GM21515 (cell line): Measurements from ENCODE around the gene TESPA1.
"Not testable (repeated sequence)": the region's sequence is repeated elsewhere in the genome, so short reads cannot be mapped to it uniquely, and the experiment has no call there.

Experiments
- ATAC-seq: cut with Tn5 transposase; IDR thresholded peaks from one replicate; pipeline ENCODE4 v1.9.1; 2021; ENCODE audit not compliant: unreplicated experiment

TESPA1 gene

DNA sequence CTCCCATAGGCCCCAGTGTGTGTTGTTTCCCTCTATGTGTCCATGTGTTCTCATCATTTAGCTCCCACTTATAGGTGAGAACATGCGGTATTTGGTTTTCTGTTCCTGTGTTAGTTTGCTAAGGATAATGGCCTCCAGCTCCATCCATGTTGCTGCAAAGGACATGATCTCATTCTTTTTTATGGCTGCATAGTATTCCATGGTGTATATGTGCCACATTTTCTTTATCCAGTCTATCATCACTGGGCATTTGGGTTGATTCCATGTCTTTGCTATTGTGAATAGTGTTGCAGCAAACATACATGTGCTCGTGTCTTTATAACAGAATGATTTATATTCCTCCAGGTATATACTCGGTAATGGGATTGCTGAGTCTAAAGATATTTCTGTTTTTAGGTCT lies 2.2 kb upstream of the TESPA1 start:
- ATAC-seq, result not testable (repeated sequence)

DNA sequence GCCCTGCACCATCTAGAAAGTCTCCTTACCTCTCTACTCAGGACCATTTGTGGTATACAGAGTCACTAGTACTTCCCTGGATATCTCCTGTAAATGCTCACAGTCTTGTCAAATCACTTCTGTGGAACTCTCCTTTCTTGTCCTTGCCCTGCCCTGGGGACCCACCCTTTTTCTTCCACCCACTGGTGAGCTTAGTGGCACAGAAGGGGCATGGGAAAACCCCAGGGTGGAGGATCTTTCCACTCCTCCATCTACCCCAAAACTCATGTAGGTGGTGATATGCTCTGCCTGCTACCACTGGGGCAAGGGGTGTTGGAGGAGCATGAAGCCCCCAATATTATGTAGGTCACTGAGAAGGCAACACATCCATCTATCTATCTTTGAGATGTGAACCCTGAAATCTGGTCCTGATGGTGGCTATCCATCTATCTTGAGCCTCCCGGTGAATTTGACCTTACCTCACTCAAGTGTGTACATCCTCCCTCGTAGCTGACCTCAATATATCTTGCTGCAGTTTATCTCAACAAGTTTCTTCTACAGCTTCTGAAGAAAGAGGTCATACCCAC lies 943 bp downstream of the TESPA1 start:
- no peak for ATAC-seq

DNA sequence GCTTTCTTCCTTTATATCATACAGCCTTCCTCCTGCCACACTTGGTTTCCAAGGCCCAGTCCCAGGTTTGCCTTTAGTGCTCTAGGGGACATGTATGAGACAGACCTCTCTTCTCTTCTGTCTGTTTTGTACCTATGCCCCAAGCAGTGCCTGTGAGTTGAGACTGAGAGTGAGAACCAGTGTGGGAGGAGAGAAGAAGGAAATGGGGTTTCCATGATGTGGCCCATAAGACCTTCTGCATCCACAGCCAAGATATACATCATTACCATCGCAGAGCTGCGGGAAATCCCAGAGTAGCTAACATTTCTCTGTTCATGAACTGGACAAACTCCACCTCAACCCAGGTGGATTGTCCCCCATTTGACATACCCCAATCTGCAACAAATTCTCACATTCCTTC lies 2.8 kb downstream of the TESPA1 start:
- no peak for ATAC-seq

DNA sequence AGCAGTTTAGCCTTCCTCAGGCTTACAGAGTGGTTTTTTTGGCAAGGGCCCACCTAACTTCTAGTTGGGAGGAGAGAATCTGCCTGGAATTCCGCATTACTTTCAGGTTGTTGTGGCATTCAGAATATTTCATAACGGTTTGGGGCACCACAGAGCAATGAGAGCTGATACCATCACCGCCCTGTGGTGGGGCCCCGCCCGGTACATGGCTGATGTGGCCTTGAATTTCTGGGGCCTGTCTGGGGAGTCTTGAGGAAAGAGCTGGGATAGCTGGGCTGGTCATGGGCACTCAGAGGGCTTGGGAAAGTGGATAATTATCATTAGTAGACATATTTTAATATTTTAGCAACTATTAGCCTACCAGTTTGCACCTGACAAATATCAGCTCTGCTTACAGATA lies 4.2 kb downstream of the TESPA1 start:
- ATAC-seq, result no peak

DNA sequence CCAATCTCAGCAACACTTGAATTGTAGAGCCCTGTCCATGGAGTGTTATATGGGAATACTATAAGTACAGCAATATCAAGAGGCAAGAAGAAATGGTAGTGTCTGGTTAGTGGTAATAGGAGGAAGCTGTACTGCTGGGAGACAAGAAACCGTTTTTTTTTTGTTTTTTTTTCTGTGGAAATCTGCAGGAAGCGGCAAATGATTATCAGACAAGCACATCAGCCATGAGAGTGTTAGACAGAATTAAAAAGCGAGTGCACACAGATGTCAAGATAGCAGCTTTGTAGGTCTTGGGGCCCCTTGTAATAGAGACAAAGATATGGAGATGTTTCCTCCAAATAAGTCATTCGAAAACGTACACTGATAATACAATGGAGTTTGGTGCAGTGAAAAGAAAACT lies 6.7 kb downstream of the TESPA1 start:
- no peak for ATAC-seq

DNA sequence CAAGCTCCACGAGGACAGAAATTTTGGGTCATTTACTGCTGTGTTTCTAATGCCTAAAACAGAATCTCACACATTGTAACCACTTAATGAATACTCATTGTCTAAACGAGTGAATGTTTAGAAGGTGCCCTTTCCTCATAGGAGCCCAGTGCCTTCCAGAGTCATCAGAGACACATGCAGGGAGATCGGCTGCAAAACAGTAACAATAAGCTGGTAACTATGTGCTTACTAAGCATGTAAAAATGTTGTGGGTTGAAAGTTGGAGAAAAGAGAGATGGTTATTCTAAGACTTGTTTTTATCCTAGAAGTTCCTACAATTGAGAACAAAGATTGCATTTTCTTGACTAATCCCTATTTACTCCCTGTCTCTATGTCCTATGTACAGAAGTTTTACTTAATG lies 7.4 kb downstream of the TESPA1 start:
- no peak for ATAC-seq

DNA sequence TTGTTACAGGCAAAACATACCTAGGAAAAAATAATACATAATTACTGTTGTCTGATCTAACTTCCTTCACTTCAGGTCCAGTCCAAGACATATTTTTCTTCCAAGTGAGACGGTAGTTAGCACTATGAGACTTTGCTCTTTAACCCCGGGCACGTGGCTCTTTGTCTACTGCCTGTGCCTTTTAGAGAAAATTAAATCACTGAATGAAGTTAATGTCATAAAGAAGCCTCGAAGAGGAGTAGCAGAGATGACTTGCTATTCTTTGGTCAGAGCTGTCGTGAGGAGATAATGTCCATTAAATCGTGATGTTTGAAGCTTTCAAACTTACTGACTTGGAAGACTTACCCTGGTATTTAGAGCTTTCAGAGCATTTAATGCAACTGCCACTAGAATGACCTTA lies 8.7 kb downstream of the TESPA1 start:
- ATAC-seq, result no peak

DNA sequence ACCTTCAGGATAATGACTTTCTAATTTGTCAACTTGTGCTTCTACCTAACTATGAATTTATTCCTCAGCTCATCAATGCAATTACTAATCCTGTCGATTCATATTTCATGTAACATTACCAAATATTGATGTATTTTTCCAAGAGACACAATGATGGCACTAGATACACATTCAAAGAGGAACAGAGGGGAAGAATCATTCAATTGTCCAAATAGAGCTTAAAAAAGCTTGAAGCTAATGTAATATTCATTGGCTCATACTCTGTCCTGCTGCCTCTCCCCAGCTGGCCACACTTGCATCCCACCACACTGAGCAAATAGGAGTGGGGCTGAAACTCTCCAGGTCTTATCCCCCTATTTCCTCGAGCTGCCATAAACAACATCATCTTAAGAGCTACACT lies 9.3 kb downstream of the TESPA1 start:
- ATAC-seq, result no peak

DNA sequence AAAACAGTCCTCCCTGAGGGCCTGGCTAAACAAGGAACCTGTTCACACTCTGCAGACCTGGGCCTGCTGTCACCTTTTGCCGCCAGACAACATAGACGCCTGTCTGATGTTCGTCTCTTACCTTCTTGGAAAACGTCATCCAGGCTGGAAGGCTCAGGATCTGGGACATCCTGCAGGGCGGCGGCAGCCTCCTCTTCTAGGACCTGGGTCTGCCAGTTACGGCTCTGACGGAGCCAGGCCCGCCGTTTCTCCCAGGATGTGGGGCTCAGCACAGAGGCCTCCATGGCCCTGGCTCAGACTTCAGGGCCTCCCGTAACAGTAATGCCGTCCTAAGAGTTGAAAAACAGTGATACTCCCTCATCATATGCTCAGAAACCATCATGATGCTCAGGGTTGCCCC lies 10.3 kb downstream of the TESPA1 start:
- no peak for ATAC-seq

DNA sequence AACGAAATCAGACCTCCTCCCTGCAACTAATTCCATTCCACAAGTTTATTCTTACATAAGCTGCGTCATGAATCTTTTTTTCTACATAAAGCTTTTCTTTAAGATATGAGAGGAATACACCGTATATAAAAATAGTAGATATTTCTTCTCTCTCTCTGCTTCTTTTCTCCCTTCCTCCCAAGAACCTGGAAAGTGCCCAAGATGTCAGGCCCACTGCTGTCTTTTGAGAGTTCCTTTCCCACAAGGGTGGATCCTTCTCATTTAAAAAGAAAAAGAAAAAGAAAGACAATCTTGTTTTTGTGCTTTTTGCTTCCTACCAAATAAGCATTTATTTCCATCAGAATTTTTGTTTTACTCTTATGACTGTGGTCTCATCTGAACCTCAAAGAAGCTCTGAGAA lies 11.0 kb downstream of the TESPA1 start:
- no peak for ATAC-seq

DNA sequence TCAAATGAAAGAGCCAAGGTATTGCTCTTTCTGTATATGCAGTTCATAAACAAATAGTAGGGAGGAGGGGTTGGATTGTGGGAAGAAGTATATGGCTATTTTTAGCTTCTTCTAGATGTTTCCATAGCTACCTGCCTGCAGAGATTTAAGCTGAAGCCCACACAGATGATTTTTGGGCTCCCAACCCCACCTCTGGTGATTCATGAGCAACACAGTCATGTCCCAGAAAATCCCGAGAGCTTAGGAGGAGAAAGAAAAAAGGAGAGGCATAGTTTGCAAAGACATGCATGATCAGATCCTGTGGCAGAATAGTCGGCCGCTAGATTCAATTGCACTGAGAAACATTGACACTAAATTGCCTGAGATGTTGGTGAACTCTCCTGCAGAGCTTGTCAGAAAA lies 13.8 kb downstream of the TESPA1 start:
- ATAC-seq, result no peak

DNA sequence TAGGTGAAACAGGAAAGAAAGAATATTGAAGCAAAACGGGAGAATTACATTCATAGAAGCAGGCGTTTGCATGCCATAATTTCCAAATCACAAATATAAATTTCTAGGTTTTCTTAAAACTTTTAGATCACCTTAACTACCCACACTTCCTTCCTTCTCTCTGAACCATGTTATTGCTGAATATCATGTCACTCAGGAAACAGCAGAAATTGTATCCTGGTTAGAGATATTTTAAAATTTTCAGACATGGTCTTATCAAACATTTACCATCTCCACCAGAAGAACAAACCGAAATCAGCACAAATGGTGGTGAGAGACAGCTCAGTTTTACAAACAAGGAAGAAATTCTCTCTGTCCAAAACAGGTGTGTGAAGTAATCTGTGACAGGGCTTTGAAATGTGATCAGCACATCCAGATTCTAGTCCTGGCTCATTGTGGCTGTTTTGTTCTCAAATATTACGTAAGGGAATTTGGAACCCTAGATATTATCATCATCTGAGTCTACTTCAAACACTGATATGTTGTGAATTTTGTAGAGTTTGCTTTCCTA lies 16.3 kb downstream of the TESPA1 start:
- ATAC-seq, result no peak

DNA sequence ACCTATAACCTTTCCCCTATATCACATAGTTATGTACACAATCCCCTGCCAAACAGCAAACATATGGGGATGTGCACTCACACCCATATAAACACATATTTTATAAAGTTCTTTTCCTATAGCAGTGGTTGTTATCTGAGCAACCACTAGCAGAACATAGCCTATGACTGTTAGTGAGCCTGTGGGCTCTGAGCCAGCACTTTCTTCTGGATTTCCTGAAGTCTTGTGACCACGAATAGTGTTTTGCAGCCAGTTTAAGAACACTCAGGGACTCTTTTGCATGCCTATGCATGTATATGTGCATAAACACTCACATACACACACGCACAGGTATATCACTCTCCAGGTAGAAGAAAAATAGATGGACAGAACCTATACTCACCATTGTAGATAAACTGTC lies 17.1 kb downstream of the TESPA1 start:
- ATAC-seq, result no peak

DNA sequence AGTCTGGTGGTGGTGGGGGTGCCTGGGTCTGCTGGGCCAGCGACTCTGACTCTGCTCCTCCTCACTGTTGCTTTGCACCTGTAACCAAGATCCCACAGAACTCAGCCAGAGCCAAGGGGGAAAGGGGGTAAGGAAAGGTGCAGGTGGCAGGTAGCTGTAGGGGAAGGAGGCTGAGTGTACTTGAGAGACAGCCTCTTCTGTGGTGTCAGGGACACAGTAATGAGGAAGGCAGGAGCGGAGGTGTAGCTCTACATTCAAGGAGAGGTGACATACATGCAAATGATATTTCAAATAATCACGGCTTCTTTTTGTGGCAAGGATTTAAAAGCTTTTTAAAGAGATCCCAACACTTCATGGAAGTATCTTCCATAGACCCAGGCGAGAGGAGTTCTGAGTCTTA lies 23.4 kb downstream of the TESPA1 start:
- no peak for ATAC-seq

DNA sequence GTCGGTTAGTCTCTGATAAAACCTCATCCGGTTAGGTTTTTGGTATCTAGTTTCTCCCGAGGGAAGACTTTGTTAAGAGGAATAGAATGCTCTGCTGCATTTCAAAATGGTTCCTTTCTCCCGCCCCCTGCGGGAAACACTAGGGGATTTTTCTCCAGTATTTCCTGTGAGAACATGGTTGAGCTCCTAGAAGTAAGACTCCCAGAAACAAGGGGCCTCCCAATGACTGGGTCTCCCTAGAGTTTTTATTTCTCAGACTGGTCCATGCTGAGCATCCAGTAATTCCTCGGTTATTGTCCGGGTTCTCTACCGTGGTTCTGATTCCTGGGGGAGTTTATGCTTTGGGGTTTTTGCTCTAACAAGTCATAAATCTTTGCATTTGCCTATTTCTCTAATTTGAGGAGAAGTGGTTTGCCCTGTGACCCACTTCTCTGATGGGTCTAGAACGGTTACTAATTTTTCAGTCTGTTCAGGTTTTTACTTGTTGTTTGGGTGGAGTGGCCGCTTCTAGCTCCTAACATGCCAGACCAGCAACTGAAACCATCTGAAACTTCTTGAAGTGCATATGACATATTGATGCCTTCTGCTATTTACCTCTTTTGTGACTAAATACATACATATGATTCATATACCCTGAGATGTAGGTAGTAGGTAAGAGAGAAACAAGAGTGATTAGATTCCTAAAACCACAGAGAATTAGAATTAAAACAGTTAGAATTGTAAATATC lies 25.1 kb downstream of the TESPA1 start:
- peak; percentile 64 for ATAC-seq

DNA sequence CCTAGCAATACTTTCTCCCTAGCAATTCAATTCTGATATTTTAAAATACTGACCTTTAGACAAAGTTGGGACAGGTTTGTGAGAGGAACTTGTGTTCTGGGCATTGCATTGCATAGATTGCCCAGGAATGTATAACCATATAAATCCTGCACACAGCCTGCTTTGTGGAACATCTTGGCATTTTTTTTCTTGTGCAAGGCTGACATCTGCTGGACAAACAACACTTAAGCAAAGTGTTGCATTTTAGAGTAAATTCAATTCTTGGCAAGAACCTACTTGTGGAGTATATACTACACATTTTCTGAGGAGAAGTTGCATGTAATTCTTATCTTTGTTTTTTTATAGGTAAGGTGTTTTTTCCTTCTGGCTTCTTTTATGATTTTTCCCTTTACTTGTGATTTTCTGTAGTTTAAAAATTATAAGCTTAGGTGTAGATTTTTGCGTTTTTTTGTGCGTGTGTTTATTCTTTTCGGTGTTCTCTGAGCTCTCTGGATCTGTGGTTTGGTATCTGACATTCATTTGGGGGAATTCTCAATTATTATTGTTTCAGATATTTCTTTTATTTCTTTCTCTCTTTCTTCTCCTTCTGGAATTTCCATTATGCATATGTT lies 26.4 kb downstream of the TESPA1 start:
- no peak for ATAC-seq

DNA sequence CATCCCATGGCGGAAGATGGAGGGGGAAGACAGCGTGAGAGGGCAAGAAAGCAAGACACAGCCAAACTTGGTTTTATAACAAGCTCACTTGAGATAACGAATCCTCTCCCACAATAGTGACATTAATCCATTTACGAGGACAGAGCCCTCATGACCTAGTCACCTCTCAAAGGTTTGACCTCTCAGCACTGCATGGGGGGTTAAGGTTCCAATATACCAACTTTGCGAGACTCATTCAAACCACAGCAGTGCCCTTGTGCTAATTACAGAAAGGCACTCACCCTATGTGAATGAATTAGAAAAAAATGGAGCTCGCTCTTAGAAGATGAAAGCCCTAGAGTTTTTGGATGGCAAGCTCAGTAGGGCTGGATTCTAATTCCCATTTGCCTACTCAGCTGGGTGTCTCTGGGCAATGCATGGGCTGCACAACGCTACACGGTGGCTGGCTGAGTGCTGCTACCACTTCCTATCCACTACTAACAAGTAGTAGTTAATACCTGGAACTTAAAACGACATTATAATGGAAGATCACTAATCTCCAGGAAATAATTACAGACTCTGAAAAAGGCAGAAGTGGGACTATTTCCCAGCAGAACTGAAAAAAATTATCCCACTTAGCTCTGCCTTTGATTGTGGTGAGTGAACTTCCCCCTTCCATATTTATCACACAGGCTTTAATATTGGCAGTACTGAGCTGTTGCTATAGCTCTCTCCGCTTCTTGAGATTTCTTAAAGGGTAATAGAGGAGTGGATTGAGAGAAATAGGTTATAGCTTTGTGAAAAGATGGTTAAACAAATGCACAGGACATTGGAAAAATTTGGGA lies 27.5 kb downstream of the TESPA1 start:
- no peak for ATAC-seq

DNA sequence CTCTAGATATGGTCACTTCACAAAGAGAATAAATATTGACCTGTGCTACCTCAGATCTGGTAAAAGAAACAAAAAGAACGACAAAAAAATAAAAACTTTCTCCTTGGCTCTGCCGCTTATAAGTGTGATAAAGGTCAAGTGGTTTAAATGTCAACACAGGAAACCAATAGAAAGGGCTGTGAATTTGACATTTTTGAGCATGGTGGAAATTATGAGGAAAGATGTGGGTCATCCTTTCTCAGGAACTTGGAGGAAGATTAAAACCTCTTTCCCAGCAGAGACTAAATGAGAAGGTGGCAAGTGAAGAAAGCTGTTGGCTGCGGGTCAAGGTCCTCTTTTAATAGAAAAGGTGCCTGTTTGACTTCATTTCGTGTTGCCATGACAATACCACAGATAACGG lies 28.2 kb downstream of the TESPA1 start:
- ATAC-seq, result no peak

DNA sequence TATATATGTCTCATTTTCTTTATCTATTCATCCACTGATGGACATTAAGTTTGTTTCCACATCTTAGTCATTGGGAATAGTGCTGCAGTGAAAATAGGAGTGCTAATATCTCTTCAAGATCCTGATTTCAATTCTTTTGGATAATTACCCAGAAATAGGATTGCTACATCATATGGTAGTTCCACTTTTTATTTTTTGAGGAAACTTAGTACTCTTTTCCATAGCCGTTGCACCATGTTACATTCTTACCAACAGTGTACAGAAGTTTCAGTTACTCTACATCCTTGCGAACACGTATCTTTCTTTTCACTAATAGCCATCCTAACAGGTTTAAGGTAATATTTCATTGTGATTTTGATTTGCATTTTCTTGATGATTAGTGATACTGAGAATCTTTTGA lies 29.8 kb downstream of the TESPA1 start:
- no peak for ATAC-seq

DNA sequence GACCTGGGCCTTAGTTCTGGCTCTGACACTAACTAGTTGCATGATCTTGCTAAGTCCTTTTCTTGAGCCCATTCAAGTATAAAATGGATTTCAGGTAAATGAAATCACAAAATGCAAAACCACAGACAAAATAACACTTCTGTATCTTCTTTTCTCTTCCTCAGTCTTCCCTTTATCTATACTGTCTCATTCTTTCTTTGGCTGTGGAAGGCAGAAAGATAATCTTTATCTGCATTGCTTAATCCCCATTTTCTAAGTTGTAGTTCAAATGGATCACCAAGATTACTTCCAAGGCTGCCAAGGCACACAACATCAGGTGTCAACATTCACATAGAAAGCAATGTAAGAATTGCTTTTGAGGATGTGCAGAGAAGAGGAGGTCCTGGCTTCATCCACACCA lies 30.3 kb downstream of the TESPA1 start:
- no peak for ATAC-seq

DNA sequence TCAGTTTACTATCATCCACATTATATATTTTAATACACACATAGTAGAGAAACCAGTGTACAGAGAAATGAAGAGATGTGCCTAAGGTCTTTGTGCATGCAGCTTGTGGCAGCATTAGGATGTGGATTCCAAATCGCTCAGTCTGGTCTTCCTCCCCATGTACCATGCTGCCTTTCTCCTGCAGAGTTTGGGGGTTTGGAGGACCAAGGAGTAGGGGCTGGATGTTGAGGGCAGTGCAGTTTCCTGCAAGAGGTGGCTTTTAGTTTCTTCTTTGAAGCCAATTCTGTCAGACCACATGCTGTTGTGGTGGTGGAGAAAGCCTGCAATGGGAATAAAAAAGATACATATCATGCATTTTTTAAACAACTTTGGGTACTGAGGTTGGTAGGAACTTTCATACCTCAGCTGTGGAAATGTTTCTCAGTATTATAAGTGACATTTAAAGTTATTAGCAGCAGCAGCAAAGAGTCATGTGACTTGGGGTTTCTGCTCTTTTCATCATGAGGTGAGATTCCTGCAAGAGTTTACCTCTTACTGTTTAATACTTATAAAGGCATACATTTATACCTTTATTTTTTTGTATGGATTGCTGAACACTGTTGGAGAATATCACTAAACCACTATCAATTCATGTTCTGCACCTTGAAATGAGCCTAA lies 34.4 kb downstream of the TESPA1 start:
- no peak for ATAC-seq
